Hindlimb muscle (tissue), 1 donor: Measurements from ENCODE around the gene ADGRD2. TPM values are rescaled to one million over a fixed set of nuclear protein-coding genes. Genes with fewer than 3 reads are reported as not detected.

Experiments used
- DNase-seq: peaks from one replicate; pipeline ENCODE4 v3.0.0-alpha.2; 2013
- polyA plus RNA-seq: library from polyadenylated mRNA; unstranded; fragments of 120-200 nt; gene quantifications from one replicate; pipeline ENCODE4 v1.2.1, GENCODE V29; 2013; ENCODE audit not compliant: insufficient read length

Gene ADGRD2
- polyA plus RNA-seq, 1 donor, result not detected

- DNase-seq, result no peak
Observed at GRCh38 chr9:124499216-124499615, 49.0 kb downstream of the ADGRD2 start.

- no peak for DNase-seq
Observed at GRCh38 chr9:124500028-124500795, 50.0 kb downstream of the ADGRD2 start.

DNA sequence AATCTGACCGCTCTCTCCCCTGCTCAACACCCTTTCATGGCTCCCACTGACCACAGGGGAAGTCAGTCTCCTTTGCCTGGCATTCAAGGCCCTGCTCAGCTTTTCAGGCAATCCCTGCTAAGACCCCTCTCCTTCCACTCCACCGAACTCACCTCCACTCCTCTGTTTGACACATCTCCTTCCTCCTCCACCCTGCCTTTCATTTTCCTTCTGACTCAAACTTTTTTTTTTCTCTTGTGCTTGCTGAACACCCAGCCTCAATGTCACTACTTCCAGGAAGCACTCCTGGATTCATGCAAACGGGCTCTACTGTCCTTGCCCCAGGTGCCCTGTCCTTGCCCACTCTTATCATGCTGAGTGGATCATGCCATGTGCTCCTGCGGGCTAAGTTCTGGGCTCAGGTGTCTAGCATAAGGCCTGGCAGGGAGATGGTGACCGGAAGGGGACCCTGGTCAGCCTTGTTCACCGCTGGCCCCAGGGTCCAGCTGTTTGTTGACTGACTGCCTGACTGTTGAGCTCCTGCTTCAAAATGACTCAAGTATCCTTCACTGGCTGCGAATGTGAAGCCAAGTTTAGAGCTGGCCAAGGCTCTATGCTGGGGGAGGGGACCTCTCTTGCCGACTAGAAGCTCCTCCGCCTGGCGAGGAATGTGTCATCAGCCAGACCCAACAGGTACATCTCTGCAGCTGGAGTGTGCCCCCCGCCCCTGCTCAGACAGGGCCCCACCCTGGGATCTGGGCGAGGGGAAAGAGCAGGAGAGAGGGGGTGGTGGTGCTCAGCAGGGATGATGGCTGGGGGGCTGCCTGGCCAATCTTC lies 50.8 kb downstream of the ADGRD2 start:
- DNase-seq, result no peak

GRCh38 chr9:124501771-124502320 lies 51.6 kb downstream of the ADGRD2 start:
- DNase-seq, result no peak

DNA sequence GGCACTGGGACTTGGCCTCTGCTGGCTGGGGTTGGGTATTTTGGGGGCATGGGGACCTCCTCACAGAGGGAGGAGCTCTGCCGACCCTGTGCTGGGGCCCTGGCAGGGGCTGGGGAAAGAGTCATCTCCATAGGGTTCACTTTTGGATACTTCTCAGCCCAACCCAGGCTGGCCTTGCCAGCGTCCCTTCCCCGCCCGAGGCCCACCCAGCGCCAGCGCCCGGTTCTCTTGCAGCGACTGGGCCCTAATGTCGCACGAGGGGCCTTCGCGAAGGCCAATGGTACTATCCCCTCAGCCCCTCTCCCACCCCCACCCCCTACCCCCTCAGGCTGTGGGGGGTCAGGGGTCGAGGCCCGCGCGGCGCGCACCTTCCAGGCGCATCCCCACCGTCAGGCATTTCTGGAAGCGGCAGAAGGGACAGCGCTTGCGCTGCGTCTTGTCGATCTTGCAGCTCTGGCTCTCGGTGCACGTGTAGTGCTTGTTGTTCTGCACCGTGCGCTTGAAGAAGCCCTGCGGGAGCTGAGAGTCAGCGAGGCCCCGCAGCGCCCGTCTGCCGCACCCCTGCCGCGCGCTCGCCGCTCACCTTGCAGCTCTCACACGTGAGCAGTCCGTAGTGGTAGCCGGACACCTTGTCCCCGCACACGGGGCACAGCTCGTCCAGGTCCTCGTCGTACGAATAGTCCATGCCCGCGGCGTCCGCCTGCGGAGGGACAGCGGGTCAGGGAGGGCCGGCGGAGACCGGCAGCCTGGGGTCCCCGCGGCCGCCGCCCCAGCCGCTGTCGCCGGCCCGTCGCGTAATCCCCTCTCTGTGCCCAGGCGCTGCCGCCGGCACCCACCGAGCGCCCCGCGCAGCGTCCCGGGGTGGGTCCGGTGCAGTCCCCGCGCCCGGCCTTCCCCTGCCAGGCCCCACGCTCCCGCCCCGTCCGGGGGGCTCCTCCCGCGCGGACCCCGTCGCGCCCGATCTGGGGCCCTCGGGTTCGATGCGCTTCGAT lies 52.8 kb downstream of the ADGRD2 start:
- no peak for DNase-seq

GRCh38 chr9:124503713-124504529 lies 53.7 kb downstream of the ADGRD2 start:
- no peak for DNase-seq

DNA sequence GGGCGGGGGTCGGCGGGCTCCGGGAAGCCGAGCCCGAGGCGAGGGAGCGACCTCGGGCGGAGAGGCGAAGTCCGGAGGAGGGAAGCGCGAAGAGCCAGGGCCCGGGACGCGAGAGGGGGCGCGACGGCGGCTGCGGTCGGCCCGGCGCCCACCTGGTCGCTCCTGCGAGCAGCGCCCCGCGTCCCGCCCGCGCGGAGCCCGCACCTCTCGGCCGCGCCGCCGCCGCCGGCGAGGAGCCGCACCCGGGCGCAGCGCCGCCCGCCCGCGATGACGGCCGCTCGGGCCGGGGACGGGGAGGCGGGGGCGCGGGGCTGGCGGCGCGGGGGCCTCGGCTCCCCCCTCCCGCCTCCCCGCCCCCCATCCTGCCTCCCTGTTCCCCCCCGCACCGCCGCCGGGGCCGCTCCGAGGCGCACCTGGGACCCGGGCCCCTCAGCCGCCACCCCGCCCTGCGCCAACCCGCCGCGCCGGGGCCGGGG lies 54.3 kb downstream of the ADGRD2 start:
- no peak for DNase-seq

GRCh38 chr9:124505006-124505900 lies 55.0 kb downstream of the ADGRD2 start:
- no peak for DNase-seq

- no peak for DNase-seq
Observed at GRCh38 chr9:124505901-124506346, 55.7 kb downstream of the ADGRD2 start.

DNA sequence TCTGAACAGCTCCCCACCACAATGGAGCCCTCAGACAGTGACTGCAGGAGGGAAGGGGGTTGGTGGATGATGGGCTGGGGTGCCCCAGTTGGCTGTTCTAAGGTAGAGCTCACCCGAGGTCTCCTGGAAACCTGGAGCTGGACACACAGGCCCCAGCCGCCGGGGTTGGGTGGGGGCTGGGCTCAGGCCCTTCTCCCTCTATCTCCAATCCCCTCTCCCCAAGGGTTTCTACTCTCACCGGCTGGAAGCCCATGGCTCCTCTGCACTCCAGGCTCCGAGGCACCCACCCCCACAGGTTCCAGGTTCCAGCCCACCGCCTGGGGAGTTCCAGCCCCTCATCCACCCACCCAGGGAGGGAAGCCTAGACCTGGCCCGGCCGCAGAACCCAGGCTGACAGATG lies 56.2 kb downstream of the ADGRD2 start:
- no peak for DNase-seq

DNA sequence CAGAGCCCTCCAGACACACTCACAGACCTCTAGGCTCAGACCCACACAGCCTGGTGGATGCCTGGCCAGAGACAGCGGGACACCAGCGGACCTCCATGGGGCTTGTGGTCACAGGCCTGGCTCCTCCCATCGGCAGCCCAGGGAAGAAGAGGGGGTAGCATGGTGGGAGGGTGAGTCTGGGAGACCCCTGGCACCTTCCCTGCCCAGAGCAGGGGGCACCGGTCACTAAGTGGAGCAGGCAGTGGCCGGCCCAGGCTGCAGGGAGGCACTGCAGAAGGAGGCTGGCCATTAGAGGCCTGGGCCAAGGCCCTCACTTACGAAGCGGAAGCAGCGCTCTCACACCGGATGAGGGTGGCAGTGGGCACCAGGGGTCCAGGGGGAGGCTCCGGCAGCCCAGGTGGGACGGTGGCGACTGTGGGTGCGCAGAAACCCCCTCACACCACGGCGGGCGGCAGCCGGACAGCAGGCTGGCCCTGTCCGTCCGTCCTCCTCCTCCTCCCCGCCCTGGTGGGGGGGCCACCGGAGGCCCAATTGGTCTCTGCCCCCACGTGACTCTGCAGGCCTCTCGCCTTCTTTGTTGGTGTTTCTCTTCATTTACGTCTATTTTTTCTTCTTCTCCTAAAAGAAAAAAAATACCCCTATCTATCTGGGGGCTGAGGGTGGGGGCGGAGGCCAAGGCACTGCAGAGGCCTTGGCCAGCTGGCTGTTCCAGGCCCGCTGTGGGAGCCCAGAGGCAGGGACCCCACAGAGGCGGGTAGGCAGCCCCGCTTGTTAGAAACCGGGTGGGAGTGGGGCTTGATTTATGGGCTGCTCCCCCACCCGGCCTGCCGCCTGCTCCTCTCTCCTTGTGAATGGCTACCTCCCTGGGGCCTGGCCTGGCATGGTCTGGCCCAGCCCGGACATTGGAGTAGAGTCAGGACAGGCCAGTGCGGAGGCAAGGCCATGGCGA lies 57.0 kb downstream of the ADGRD2 start, which contains the start of gene NR5A1:
Gene NR5A1, minus strand, starts transcription at position 469 of the 949 bp plus-strand sequence. CDS start 4,004 bp downstream, outside the sequence.
- no peak for DNase-seq

GRCh38 chr9:124507880-124508423 lies 57.7 kb downstream of the ADGRD2 start:
- DNase-seq, result no peak

GRCh38 chr9:124510650-124511425 lies 60.6 kb downstream of the ADGRD2 start:
- DNase-seq, result no peak

DNA sequence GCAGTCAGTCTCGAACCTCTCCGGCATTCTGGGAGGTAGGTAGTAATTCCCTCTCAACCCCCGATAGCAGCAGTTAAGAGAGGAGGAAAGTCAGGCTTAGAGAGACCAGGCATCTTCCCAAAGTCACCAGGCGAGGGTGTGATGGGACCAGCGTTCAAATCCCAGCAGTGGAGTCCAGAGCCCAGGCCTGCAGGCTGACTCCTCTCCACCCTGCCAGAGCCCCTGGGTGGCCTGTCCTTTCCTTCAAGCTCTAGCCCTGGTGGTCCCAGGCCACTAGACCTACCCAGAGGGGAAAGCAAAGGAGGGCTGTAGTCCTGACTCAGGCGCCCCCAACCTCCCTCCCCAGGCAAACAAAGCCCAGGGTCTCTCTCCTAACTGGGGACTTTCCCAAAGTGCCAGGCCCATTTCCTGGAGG lies 61.2 kb downstream of the ADGRD2 start:
- no peak for DNase-seq

- DNase-seq, result no peak
Observed at GRCh38 chr9:124511891-124512805, 61.9 kb downstream of the ADGRD2 start.

DNA sequence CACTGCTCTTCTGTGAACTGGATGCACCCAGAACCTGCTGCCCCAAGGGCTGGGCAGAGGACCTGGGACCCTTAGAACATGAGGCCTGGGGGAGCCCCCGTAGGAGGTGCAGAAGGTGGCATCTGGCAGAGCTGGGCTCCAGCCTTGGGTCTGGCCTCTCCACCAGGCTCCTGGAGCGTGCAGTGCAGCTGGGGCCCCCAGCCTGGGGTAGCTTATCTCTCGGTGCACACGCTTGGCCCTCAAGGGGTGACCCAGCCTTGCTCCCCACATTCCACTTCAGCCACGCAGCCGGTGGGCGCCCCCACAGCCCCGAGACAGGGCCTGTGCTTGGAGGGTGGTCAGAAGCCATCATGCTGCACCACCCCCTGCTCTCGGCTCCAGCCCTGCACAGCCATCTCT lies 62.6 kb downstream of the ADGRD2 start:
- no peak for DNase-seq
